ENCODE data around the gene DISP1. TPM values are rescaled to one million over a fixed set of nuclear protein-coding genes. Genes with fewer than 3 reads are reported as not detected.

DISP1 gene, protein sequence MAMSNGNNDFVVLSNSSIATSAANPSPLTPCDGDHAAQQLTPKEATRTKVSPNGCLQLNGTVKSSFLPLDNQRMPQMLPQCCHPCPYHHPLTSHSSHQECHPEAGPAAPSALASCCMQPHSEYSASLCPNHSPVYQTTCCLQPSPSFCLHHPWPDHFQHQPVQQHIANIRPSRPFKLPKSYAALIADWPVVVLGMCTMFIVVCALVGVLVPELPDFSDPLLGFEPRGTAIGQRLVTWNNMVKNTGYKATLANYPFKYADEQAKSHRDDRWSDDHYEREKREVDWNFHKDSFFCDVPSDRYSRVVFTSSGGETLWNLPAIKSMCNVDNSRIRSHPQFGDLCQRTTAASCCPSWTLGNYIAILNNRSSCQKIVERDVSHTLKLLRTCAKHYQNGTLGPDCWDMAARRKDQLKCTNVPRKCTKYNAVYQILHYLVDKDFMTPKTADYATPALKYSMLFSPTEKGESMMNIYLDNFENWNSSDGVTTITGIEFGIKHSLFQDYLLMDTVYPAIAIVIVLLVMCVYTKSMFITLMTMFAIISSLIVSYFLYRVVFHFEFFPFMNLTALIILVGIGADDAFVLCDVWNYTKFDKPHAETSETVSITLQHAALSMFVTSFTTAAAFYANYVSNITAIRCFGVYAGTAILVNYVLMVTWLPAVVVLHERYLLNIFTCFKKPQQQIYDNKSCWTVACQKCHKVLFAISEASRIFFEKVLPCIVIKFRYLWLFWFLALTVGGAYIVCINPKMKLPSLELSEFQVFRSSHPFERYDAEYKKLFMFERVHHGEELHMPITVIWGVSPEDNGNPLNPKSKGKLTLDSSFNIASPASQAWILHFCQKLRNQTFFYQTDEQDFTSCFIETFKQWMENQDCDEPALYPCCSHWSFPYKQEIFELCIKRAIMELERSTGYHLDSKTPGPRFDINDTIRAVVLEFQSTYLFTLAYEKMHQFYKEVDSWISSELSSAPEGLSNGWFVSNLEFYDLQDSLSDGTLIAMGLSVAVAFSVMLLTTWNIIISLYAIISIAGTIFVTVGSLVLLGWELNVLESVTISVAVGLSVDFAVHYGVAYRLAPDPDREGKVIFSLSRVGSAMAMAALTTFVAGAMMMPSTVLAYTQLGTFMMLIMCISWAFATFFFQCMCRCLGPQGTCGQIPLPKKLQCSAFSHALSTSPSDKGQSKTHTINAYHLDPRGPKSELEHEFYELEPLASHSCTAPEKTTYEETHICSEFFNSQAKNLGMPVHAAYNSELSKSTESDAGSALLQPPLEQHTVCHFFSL (N-terminal part only)
- 2.8 to 4.8 TPM (median 4.6 TPM) in 3 replicates for total RNA-seq (2021)
- Bru-seq, nascent RNA: percentile 62 among the genes with signal in this experiment
- long read RNA-seq, experiment 1, full-length matches to known transcripts: 2 of 25 reads
- long read RNA-seq, experiment 1, partial matches to known transcripts: 4 of 25 reads
- long read RNA-seq, experiment 1, other reads (novel, unspliced or antisense): 19 of 25 reads
- long read RNA-seq, experiment 2, full-length matches to known transcripts: 1 of 5 reads
- long read RNA-seq, experiment 2, partial matches to known transcripts: 0 of 5 reads
- long read RNA-seq, experiment 2, other reads (novel, unspliced or antisense): 4 of 5 reads
- long read RNA-seq, experiment 3, partial matches to known transcripts: 0 of 1 reads
- long read RNA-seq, experiment 3, other reads (novel, unspliced or antisense): 1 of 1 reads

DNA sequence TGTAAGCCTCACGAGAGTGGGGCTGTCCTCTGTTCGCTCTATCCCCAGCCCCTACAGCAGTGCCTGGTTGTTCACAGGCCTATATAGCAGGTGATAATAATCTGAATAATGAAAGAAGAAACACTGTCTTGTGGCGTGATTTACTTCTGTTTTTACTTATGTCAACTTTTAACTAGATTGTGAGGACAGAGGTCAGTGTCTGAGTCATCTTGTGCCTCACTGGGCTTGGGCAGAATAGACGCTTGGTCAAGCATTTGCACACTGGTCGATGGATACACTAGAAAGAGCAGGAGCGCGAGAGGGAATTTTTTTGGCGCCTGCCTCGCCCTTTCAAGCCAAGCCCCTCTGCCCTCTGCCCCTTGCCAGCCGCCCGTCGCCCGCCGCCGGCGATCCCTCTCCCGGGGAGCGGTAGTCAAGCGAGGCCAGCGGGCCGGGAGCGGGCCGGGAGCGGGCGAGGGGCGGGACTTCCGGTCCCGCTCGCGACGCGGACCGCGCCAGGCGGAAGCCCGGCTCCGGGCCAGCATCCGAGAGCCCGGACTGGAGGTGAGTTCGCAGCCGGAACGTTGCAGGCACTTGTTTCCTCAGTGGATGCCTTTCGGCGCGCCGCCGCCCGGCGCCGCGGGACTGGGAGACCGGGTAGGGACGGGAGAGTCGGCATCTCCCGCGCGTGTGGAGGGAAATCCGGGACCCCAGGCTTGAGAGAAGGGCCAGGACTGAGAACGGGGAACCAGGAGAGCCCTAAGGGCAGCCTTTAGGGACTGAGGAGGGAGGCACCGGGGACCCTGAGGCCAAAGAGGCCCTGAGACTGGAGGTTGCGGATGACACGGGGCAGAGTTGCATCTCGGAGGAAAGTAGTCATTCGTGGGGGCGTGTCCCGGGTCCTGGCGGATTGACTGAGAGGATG, at the start of gene DISP1:
DISP1 (plus strand) TSS at position 504 of the 904 bp plus-strand sequence. CDS start 127,785 bp downstream, outside the sequence.
- DNase-seq (ENCODE audit: low spot score) (peak; percentile 77), ATAC-seq (peak; percentile 94)
- H3K27ac Mint-ChIP-seq: peak within 1 kb of the TSS; percentile 67
- H3K9me3 Mint-ChIP-seq: no peaks in the 10 kb centered on the region
- TF ChIP-seq CREB1 (CRISPR knock-in tag; IDR thresholded peaks at IDR 0.05) (no peak), TP53 (CRISPR knock-in tag; IDR thresholded peaks at IDR 0.05) (0 out of 2 replicates have a peak, but pooled peaks have one; percentile 75), FOXK1 (CRISPR knock-in tag; IDR thresholded peaks at IDR 0.05) (peak; percentile 38; the same call in 1 of the 2 replicates), ETV6 (CRISPR knock-in tag; IDR thresholded peaks at IDR 0.05) (peak; percentile 77), ZNF263 (CRISPR knock-in tag; IDR thresholded peaks at IDR 0.05; ENCODE audit: low read depth) (no peak), KAT7 (CRISPR knock-in tag; IDR thresholded peaks at IDR 0.05; ENCODE audit: borderline replicate concordance) (0 out of 2 replicates have a peak, but pooled peaks have one; percentile 43), CBFB (CRISPR knock-in tag; IDR thresholded peaks at IDR 0.05; ENCODE audit: low read depth) (0 out of 2 replicates have a peak, but pooled peaks have one; percentile 37), TEAD1 (CRISPR knock-in tag; IDR thresholded peaks at IDR 0.05) (0 out of 2 replicates have a peak, but pooled peaks have one; percentile 29), FOXP1 (CRISPR knock-in tag; IDR thresholded peaks at IDR 0.05; ENCODE audit: borderline replicate concordance) (peak; percentile 20; the same call in 1 of the 2 replicates), GABPB1 (CRISPR knock-in tag; IDR thresholded peaks at IDR 0.05) (no peak; the same call in 1 of the 2 replicates), ZNF121 (CRISPR knock-in tag; IDR thresholded peaks at IDR 0.05) (0 out of 2 replicates have a peak, but pooled peaks have one; percentile 43)
- TF ChIP-seq, protein P1, sequence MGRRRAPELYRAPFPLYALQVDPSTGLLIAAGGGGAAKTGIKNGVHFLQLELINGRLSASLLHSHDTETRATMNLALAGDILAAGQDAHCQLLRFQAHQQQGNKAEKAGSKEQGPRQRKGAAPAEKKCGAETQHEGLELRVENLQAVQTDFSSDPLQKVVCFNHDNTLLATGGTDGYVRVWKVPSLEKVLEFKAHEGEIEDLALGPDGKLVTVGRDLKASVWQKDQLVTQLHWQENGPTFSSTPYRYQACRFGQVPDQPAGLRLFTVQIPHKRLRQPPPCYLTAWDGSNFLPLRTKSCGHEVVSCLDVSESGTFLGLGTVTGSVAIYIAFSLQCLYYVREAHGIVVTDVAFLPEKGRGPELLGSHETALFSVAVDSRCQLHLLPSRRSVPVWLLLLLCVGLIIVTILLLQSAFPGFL (CRISPR knock-in tag; IDR thresholded peaks at IDR 0.05; ENCODE audit: borderline replicate concordance): no peak
- TF ChIP-seq, protein P2, sequence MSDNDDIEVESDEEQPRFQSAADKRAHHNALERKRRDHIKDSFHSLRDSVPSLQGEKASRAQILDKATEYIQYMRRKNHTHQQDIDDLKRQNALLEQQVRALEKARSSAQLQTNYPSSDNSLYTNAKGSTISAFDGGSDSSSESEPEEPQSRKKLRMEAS (CRISPR knock-in tag; IDR thresholded peaks at IDR 0.05): peak; percentile 16; the same call in 1 of the 2 replicates
- TF ChIP-seq, protein P3, sequence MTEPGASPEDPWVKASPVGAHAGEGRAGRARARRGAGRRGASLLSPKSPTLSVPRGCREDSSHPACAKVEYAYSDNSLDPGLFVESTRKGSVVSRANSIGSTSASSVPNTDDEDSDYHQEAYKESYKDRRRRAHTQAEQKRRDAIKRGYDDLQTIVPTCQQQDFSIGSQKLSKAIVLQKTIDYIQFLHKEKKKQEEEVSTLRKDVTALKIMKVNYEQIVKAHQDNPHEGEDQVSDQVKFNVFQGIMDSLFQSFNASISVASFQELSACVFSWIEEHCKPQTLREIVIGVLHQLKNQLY (CRISPR knock-in tag; IDR thresholded peaks at IDR 0.05): no peak
- TF ChIP-seq, protein P4, sequence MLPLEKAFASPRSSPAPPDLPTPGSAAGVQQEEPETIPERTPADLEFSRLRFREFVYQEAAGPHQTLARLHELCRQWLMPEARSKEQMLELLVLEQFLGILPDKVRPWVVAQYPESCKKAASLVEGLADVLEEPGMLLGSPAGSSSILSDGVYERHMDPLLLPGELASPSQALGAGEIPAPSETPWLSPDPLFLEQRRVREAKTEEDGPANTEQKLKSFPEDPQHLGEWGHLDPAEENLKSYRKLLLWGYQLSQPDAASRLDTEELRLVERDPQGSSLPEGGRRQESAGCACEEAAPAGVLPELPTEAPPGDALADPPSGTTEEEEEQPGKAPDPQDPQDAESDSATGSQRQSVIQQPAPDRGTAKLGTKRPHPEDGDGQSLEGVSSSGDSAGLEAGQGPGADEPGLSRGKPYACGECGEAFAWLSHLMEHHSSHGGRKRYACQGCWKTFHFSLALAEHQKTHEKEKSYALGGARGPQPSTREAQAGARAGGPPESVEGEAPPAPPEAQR (CRISPR knock-in tag; IDR thresholded peaks at IDR 0.05): no peak
- ChIA-PET POLR2A (interaction anchor here (0.6 kb wide), 1 partner anchor 137 kb away, joined by 3 read pairs; no protein-coding TSS in a partner anchor), CTCF (interaction anchor here (1.0 kb wide), 1 partner anchor 11 kb away, joined by 3 read pairs; no protein-coding TSS in a partner anchor)
- H3K4me3 Mint-ChIP-seq: peak within 1 kb of the TSS; percentile 93
- peaks cover 44% of the 10 kb centered on the region for H3K27me3 Mint-ChIP-seq (ENCODE audit: low read depth)
- H3K4me1 Mint-ChIP-seq: peaks cover 24% of the 10 kb centered on the region
- H3K36me3 Mint-ChIP-seq: no peaks in the 10 kb centered on the region
